ENCODE results near the gene HOXA5. TPM values are rescaled to one million over a fixed set of nuclear protein-coding genes. Genes with fewer than 3 reads are reported as not detected.

HOXA5 gene
- total RNA-seq, 1 experiment from 2014 or later, result not detected

GRCh38 chr7:27123007-27123476 lies 20.4 kb downstream of the HOXA5 start:
- Histone ChIP-seq H2BK120ac (ENCODE audit: low read depth, low read length, poor library complexity, severe bottlenecking) (no peak overlapping the region), H3K4me2 (ENCODE audit: insufficient read depth, insufficient read length, low read length) (no peak overlapping the region), H2BK12ac (ENCODE audit: insufficient read length, low read depth, low read length) (no peak overlapping the region), H4K20me1 (ENCODE audit: control insufficient read depth, insufficient read depth, insufficient read length) (peaks cover 2% of the 10 kb centered on the region), H3T11ph (ENCODE audit: low read length) (no peak overlapping the region), H2BK5ac (ENCODE audit: insufficient read length, low read length) (no peak overlapping the region), H3K9me3 (ENCODE audit: control insufficient read depth, low read depth, low read length) (no peaks in the 10 kb centered on the region), H3K23ac (ENCODE audit: insufficient read length, low read depth, low read length) (no peak overlapping the region), H3K56ac (ENCODE audit: insufficient read length, low read depth, low read length) (no peak overlapping the region), H4K5ac (ENCODE audit: insufficient read length, low read depth, low read length) (no peak overlapping the region), H2AFZ (ENCODE audit: low read length) (no peak overlapping the region), H2AK5ac (ENCODE audit: insufficient read length, low read length) (no peak overlapping the region), H4K91ac (ENCODE audit: insufficient read length, low read depth, low read length) (no peak overlapping the region), H3K79me1 (ENCODE audit: insufficient read depth, low read depth, low read length, poor library complexity, severe bottlenecking) (no peaks in the 10 kb centered on the region), H3K9ac (ENCODE audit: extremely low read depth, insufficient read length, low read length) (no peak overlapping the region), H3K27ac (ENCODE audit: insufficient read length, low read depth, low read length) (no peak overlapping the region), H3K18ac (ENCODE audit: insufficient read length, low read depth, low read length) (no peak overlapping the region), H2BK15ac (ENCODE audit: low read depth, low read length) (no peak overlapping the region), H3K27me3 (ENCODE audit: insufficient read depth, low read length) (peaks cover 100% of the 10 kb centered on the region), H3K4ac (ENCODE audit: low read depth, low read length) (no peak overlapping the region), H3K79me2 (ENCODE audit: insufficient read depth, low read length) (no peaks in the 10 kb centered on the region), H2BK20ac (ENCODE audit: low read depth, low read length, poor library complexity, severe bottlenecking) (no peak overlapping the region), H3K14ac (ENCODE audit: insufficient read depth, low read length) (no peak overlapping the region), H3K4me1 (ENCODE audit: insufficient read depth, low read length) (no peaks in the 10 kb centered on the region), H3K23me2 (ENCODE audit: insufficient read length, low read depth, low read length, poor library complexity, severe bottlenecking) (no peaks in the 10 kb centered on the region), H4K8ac (replicated peaks; ENCODE audit: insufficient read length, low read depth, low read length) (no peak overlapping the region)
- Mint-ChIP-seq H3K36me3 (ENCODE audit: insufficient read depth in 1 of 3, low read depth in 3 of 3) (peaks cover 0 to 5% (median 0%) of the 10 kb centered on the region in 3 experiments; a peak in 1 of 7 replicates), H3K27me3 (ENCODE audit: low read depth) (peaks cover 100% of the 10 kb centered on the region), H3K4me3 (no peak overlapping the region), H3K27ac (no peak overlapping the region), H3K9me3 (peaks cover 9 to 13% of the 10 kb centered on the region in 2 experiments; a peak in 4 of 5 replicates), H3K4me1 (peaks cover 0 to 12% of the 10 kb centered on the region in 2 experiments; a peak in 1 of 4 replicates)
- no peak for TF ChIP-seq CTCF (conservative IDR thresholded peaks at IDR 0.05)
- no peak for DNase-seq
- WGBS (ENCODE audit: extremely low coverage, insufficient read length, low lambda C conversion rate), result no CpG with 5 or more reads among the region's 14 CpGs

Data from H9 (cell line).